Panc1 (cell line): Measurements from ENCODE around the gene SPEG. TPM values are rescaled to one million over a fixed set of nuclear protein-coding genes. Genes with fewer than 3 reads are reported as not detected.

ENCODE experiments used
- ATAC-seq: fragments of 200-7000 bp; cut with Tn5 transposase; 2 replicates; pipeline ENCODE4 v1.9.1; 2020; ENCODE audit warnings: mild to moderate bottlenecking, moderate library complexity
- BruUV-seq: library from RNA; stranded (reverse); fragments of 400-500 nt; replicated peaks from 2 replicates; lab custom pipeline; 2021; lab: Mats Ljungman, UMichigan
- CTCF ChIA-PET: fragments of 300-600 bp; sonication (Branson Sonifier 250); formaldehyde crosslinking; loops from one replicate; lab custom pipeline; 2022; ENCODE audit warnings: antibody characterized with exemption; lab: Charles Lee
- POLR2A ChIA-PET: fragments of 300-600 bp; sonication (Branson Sonifier 250); formaldehyde crosslinking; loops from one replicate; lab custom pipeline; 2022; ENCODE audit warnings: antibody characterized with exemption; lab: Charles Lee
- DNase-seq: peaks from one replicate; pipeline ENCODE4 v3.0.0-alpha.2; 2010; ENCODE audit warnings: low read depth, low spot score
- H3K27ac ChIP-seq: 2 replicates; pipeline ENCODE4 v1.5.1; 2011; ENCODE audit warnings: mild to moderate bottlenecking, low read length, inconsistent platforms
- H3K27me3 ChIP-seq: fragments of 200-500 bp; sonication (Bioruptor generic); 2 replicates; pipeline ENCODE4 v1.6.0; 2014; ENCODE audit warnings: low read length, inconsistent platforms; ENCODE audit not compliant: control insufficient read depth, insufficient read depth
- H3K36me3 ChIP-seq: fragments of 200-500 bp; sonication (Bioruptor generic); 2 replicates; pipeline ENCODE4 v1.5.1; 2014; ENCODE audit warnings: inconsistent platforms, mild to moderate bottlenecking, low read length, moderate library complexity; ENCODE audit not compliant: control insufficient read depth, insufficient read depth
- H3K4me1 ChIP-seq: 2 replicates; pipeline ENCODE4 v1.5.1; 2011; ENCODE audit warnings: inconsistent platforms, mild to moderate bottlenecking, low read length, moderate library complexity; ENCODE audit not compliant: control insufficient read depth, insufficient read depth
- H3K4me3 ChIP-seq, 2 experiments: 2 replicates each; pipeline ENCODE4 v1.5.1; 2011 to 2012; ENCODE audit warnings: low read depth in 2 of 2, low read length in 2 of 2, mild to moderate bottlenecking in 2 of 2, inconsistent platforms in 1 of 2, moderate library complexity in 1 of 2
- H3K9me3 ChIP-seq: fragments of 200-500 bp; sonication (Bioruptor generic); 2 replicates; pipeline ENCODE4 v1.5.1; 2014; ENCODE audit warnings: low read depth, mild to moderate bottlenecking, inconsistent platforms, low read length, moderate library complexity; ENCODE audit not compliant: control insufficient read depth, insufficient read depth
- POLR2AphosphoS5 ChIP-seq: IDR thresholded peaks from 2 replicates; pipeline ENCODE4 v1.6.1; 2012; ENCODE audit warnings: mild to moderate bottlenecking, low read depth, low read length, moderate library complexity
- SIN3A ChIP-seq: IDR thresholded peaks from 2 replicates; pipeline ENCODE4 v1.6.1; 2012; ENCODE audit warnings: low read depth, mild to moderate bottlenecking, low read length, moderate library complexity, borderline replicate concordance; ENCODE audit not compliant: insufficient read depth
- TCF7L2 ChIP-seq: IDR thresholded peaks from 2 replicates; pipeline ENCODE4 v1.6.1; 2011; ENCODE audit warnings: mild to moderate bottlenecking, low read depth, low read length, inconsistent platforms
- in situ Hi-C: cut with HindIII; loops from 2 replicates; pipeline ENCODE4 v1.10.0; 2016; ENCODE audit warnings: low sequenced_read_pairs, low pct_unique_long_range_greater_than_20kb
- intact Hi-C: fragments of 100-400 bp; cut with micrococcal nuclease; formaldehyde crosslinking; loops from one replicate; pipeline ENCODE4 v1.10.0; 2022; ENCODE audit not compliant: unreplicated experiment
- total RNA-seq: library from RNA; stranded (reverse); gene quantifications from one replicate; pipeline ENCODE4 v1.2.1, GENCODE V29; 2021; ENCODE audit not compliant: unreplicated experiment
- TF ChIP-seq, protein P1 (sequence below), 2 experiments: IDR thresholded peaks; 2 replicates each; pipeline ENCODE4 v1.6.1; 2011 to 2012; ENCODE audit warnings: low read depth in 2 of 2, control low read depth in 1 of 2, low read length in 1 of 2, mild to moderate bottlenecking in 1 of 2, moderate library complexity in 1 of 2; ENCODE audit not compliant: insufficient read depth in 1 of 2
- TF ChIP-seq, protein P2 (sequence below): fragments of 450-650 bp; IDR thresholded peaks from 2 replicates; pipeline ENCODE4 v1.5.1; 2017; ENCODE audit warnings: mild to moderate bottlenecking

Gene SPEG
- total RNA-seq, 1 experiment from 2014 or later = 3.4 TPM

DNA sequence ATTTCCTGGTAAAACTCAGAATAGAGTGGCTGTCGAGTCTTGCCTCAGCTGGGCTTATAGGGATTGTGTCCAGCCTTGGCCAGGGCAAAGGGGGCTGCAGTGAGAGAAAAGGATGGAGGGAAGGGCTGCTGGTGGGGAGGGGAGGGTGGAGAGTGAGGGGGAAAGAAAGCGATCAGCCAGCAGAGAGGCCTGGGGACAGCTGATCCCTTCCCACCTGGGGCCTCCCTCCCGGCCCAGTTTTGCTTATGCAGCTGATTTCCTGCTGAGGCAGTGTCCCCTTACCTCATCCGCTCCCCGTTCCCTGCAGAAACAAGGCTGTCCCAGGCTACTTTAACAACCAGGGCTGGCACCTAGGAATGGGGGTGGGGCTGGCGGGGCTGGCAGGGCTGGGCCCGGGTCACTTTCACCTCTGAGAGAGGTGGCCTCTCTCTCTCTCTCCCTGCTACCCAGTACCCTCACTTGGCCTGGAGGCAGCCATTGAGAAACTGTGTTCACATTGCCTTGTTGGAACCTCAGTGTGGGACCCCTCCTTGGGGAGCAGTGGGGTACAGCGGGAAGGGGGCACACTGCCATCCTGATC is 51.8 kb downstream of the SPEG start:
- Histone ChIP-seq H3K4me1 (no peaks in the 10 kb centered on the region), H3K9me3 (no peaks in the 10 kb centered on the region), H3K4me3 (no peak overlapping the region), H3K27ac (no peak overlapping the region), H3K27me3 (no peaks in the 10 kb centered on the region), H3K36me3 (no peaks in the 10 kb centered on the region)
- ChIA-PET CTCF (interaction anchor here (0.6 to 1.7 kb wide), 3 partner anchors 9 to 308 kb away, joined by 3 to 5 read pairs (median 5); no protein-coding TSS in a partner anchor), POLR2A (interaction anchor here (0.7 kb wide), 1 partner anchor 237 kb away, joined by 13 read pairs; no protein-coding TSS in a partner anchor)
- TF ChIP-seq SIN3A (no peak), POLR2AphosphoS5 (no peak), TCF7L2 (no peak)
- TF ChIP-seq, protein P1, sequence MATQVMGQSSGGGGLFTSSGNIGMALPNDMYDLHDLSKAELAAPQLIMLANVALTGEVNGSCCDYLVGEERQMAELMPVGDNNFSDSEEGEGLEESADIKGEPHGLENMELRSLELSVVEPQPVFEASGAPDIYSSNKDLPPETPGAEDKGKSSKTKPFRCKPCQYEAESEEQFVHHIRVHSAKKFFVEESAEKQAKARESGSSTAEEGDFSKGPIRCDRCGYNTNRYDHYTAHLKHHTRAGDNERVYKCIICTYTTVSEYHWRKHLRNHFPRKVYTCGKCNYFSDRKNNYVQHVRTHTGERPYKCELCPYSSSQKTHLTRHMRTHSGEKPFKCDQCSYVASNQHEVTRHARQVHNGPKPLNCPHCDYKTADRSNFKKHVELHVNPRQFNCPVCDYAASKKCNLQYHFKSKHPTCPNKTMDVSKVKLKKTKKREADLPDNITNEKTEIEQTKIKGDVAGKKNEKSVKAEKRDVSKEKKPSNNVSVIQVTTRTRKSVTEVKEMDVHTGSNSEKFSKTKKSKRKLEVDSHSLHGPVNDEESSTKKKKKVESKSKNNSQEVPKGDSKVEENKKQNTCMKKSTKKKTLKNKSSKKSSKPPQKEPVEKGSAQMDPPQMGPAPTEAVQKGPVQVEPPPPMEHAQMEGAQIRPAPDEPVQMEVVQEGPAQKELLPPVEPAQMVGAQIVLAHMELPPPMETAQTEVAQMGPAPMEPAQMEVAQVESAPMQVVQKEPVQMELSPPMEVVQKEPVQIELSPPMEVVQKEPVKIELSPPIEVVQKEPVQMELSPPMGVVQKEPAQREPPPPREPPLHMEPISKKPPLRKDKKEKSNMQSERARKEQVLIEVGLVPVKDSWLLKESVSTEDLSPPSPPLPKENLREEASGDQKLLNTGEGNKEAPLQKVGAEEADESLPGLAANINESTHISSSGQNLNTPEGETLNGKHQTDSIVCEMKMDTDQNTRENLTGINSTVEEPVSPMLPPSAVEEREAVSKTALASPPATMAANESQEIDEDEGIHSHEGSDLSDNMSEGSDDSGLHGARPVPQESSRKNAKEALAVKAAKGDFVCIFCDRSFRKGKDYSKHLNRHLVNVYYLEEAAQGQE (IDR thresholded peaks at IDR 0.05; ENCODE audit: insufficient read depth in 1 of 2, low read depth in 2 of 2, low read length in 1 of 2) = no peak
- no peak for ATAC-seq
- BruUV-seq = no TSS peak
- in situ Hi-C loops (no loop called here), intact Hi-C loops (no loop called here)
- no peak for DNase-seq

DNA sequence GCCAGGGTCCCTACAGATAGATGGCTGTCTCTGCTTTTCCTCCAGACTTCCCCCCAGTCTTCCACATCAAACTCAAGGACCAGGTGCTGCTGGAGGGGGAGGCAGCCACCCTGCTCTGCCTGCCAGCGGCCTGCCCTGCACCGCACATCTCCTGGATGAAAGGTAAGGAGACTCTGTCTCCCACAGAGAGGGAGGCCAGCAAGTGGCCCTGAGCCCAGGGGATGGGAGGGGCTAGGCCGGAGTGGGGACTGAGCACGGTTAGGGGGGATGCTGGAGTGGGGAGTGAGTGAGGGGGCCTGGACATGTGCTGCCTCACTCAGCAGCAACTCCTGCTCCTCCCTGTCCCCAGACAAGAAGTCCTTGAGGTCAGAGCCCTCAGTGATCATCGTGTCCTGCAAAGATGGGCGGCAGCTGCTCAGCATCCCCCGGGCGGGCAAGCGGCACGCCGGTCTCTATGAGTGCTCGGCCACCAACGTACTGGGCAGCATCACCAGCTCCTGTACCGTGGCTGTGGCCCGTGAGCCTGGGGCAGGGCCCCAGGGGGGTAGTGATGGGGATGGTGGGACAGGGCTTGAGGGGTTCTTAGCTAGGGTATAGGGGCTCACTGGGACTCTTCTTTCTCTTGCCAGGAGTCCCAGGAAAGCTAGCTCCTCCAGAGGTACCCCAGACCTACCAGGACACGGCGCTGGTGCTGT is 53.7 kb downstream of the SPEG start:
- intact Hi-C loops = no loop called here

More for the DNA sequence above, 53.7 kb downstream of the SPEG start:
- Histone ChIP-seq H3K36me3 (no peaks in the 10 kb centered on the region), H3K4me3 (no peak overlapping the region), H3K27ac (no peak overlapping the region), H3K4me1 (no peaks in the 10 kb centered on the region), H3K9me3 (no peaks in the 10 kb centered on the region), H3K27me3 (no peaks in the 10 kb centered on the region)
- TF ChIP-seq SIN3A (no peak), TCF7L2 (no peak), POLR2AphosphoS5 (no peak)
- TF ChIP-seq, protein P2, sequence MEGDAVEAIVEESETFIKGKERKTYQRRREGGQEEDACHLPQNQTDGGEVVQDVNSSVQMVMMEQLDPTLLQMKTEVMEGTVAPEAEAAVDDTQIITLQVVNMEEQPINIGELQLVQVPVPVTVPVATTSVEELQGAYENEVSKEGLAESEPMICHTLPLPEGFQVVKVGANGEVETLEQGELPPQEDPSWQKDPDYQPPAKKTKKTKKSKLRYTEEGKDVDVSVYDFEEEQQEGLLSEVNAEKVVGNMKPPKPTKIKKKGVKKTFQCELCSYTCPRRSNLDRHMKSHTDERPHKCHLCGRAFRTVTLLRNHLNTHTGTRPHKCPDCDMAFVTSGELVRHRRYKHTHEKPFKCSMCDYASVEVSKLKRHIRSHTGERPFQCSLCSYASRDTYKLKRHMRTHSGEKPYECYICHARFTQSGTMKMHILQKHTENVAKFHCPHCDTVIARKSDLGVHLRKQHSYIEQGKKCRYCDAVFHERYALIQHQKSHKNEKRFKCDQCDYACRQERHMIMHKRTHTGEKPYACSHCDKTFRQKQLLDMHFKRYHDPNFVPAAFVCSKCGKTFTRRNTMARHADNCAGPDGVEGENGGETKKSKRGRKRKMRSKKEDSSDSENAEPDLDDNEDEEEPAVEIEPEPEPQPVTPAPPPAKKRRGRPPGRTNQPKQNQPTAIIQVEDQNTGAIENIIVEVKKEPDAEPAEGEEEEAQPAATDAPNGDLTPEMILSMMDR = no peak
- TF ChIP-seq, protein P1 (IDR thresholded peaks at IDR 0.05; ENCODE audit: insufficient read depth in 1 of 2, low read depth in 2 of 2, low read length in 1 of 2) = no peak
- POLR2A ChIA-PET = interaction anchor here (0.7 to 0.8 kb wide), 2 partner anchors 30 to 477 kb away, joined by 3 read pairs; no protein-coding TSS in a partner anchor
- in situ Hi-C loops = no loop called here
- DNase-seq (no peak), ATAC-seq (no peak)
- BruUV-seq = no TSS peak
- CTCF ChIA-PET = no interaction called here
